ENCODE data around the gene BCAS3.

DNA sequence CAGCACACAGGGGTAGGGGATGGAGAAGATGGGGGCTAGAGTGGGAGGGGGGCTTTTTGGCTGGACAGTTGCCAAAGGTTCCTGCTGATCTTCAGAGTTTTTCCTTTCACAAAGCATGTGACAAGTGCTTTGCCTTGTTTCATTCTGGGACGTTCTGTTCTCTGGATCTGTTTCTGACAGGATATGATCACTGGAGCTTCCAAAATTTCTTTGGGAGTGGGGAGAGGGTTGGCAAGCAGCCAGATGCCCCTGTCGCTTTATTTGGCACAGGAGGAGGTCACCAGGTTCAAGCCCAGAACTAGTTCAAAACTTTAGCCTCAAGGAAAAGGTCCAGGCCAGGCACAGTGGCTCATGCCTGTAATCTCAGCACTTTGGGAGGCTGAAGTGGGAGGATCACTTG is 653.5 kb downstream of the BCAS3 start:
- TF ChIP-seq, protein P1, sequence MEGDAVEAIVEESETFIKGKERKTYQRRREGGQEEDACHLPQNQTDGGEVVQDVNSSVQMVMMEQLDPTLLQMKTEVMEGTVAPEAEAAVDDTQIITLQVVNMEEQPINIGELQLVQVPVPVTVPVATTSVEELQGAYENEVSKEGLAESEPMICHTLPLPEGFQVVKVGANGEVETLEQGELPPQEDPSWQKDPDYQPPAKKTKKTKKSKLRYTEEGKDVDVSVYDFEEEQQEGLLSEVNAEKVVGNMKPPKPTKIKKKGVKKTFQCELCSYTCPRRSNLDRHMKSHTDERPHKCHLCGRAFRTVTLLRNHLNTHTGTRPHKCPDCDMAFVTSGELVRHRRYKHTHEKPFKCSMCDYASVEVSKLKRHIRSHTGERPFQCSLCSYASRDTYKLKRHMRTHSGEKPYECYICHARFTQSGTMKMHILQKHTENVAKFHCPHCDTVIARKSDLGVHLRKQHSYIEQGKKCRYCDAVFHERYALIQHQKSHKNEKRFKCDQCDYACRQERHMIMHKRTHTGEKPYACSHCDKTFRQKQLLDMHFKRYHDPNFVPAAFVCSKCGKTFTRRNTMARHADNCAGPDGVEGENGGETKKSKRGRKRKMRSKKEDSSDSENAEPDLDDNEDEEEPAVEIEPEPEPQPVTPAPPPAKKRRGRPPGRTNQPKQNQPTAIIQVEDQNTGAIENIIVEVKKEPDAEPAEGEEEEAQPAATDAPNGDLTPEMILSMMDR (IDR thresholded peaks at IDR 0.05): no peak
- no peak for TF ChIP-seq POLR2A (IDR thresholded peaks at IDR 0.05)

Data from heart left ventricle (tissue), 13 donors.